Ishikawa (cell line): Measurements from ENCODE around the gene AEN.

Experiments
- CEBPB ChIP-seq: IDR thresholded peaks from 2 replicates; pipeline ENCODE4 v1.6.1; 2012
- EGR1 ChIP-seq: IDR thresholded peaks from 2 replicates; pipeline ENCODE4 v1.6.1; 2012
- EP300 ChIP-seq: IDR thresholded peaks from 2 replicates; pipeline ENCODE4 v1.6.1; 2012; ENCODE audit warnings: borderline replicate concordance
- FOXM1 ChIP-seq: IDR thresholded peaks from 2 replicates; pipeline ENCODE4 v1.6.1; 2012; ENCODE audit warnings: low read depth, borderline replicate concordance
- RAD21 ChIP-seq: IDR thresholded peaks from 2 replicates; pipeline ENCODE4 v1.6.1; 2012; ENCODE audit warnings: low read depth
- TCF12 ChIP-seq: IDR thresholded peaks from 2 replicates; pipeline ENCODE4 v1.6.1; 2012; ENCODE audit warnings: low read depth
- YY1 ChIP-seq: IDR thresholded peaks from 2 replicates; pipeline ENCODE4 v1.6.1; 2012; ENCODE audit warnings: low read depth
- ZBTB7A ChIP-seq: IDR thresholded peaks from 2 replicates; pipeline ENCODE4 v1.6.1; 2012; ENCODE audit warnings: low read depth

DNA sequence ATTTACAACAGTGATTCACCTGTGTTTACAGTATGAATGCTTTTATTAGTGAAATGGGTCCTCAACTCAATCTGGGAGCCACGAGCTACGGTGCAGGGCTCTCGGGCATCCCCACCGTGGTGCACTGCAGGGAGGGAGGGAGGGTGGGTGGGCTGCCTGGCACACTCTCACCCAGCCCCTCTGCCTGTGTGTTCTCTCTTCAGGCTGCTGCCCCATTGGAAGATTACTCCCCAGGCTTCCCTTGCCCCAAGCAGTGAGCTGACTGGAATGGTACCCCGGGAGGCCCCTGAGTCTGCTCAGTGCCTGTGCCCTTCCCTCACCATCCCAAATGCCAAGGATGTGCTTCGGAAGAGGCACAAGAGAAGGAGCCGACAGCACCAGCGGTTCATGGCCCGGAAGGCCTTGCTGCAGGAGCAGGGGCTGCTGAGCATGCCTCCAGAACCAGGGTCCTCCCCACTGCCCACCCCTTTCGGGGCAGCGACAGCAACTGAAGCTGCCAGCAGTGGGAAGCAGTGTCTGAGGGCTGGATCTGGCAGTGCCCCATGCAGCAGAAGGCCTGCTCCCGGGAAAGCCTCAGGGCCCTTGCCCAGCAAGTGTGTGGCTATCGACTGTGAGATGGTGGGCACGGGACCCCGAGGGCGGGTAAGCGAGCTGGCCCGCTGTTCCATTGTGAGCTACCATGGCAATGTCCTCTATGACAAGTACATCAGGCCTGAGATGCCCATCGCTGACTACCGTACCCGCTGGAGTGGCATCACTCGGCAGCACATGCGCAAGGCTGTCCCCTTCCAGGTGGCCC lies 5.0 kb downstream of the AEN start:
- TF ChIP-seq YY1 (no peak), CEBPB (no peak), EP300 (no peak), ZBTB7A (no peak), EGR1 (no peak), FOXM1 (no peak), TCF12 (no peak), RAD21 (no peak)
